ENCODE measurements around the gene DNAH11.
"Not testable (repeated sequence)": the region's sequence is repeated elsewhere in the genome, so short reads cannot be mapped to it uniquely, and the experiment has no call there.

Gene DNAH11

GRCh38 chr7:21782996-21783395 is 240.2 kb downstream of the DNAH11 start:
- no peak for DNase-seq

- DNase-seq, result no peak
These were observed 242.2 kb downstream of the DNAH11 start for GRCh38 chr7:21784989-21785388.

- no peak for DNase-seq
These were observed 263.0 kb downstream of the DNAH11 start for GRCh38 chr7:21805791-21806190.

- DNase-seq, result no peak
These were observed 263.5 kb downstream of the DNAH11 start for GRCh38 chr7:21806388-21806787.

GRCh38 chr7:21819048-21819447 is 276.2 kb downstream of the DNAH11 start:
- no peak for DNase-seq

DNA sequence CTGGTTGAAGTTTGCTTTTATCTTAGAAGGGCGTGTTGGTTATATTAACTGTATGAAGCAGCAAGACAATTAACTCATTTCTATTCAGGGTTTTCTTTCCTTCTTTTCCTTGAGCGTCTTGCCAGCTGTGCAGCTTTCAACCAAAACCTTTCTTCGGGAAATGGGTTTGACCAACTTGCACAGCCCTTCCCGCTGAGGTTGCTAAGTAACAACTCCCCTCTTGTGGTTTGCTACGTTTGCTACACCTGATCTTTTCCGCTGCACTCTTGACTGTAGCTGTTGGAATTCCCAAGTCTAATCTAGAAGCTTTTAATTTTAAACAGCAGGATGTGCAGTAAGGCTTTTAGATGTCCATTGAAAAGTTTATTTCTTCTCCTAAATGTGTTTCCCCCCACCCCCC is 286.0 kb downstream of the DNAH11 start:
- no peak for DNase-seq

DNA sequence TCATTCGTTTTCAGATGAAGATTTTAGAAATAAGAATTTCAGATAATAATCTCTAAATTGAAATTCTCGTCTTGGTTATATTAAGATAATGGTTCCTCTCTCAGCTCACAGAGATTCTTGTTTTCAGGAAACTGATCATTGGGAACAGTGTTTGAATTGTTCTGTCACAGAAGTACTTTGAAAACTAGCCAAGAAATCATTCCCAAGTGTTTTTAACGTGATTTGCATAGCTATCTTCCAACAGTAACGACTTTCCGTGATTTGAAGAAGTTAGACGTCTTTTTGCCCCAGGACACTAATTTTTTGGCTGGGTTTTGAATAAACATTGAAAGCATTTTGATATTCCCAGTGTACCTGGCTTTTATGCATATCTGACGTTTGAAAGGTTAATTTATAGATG is 286.9 kb downstream of the DNAH11 start:
- no peak for DNase-seq

- no peak for DNase-seq
These were observed 301.9 kb downstream of the DNAH11 start for GRCh38 chr7:21844742-21845141.

DNA sequence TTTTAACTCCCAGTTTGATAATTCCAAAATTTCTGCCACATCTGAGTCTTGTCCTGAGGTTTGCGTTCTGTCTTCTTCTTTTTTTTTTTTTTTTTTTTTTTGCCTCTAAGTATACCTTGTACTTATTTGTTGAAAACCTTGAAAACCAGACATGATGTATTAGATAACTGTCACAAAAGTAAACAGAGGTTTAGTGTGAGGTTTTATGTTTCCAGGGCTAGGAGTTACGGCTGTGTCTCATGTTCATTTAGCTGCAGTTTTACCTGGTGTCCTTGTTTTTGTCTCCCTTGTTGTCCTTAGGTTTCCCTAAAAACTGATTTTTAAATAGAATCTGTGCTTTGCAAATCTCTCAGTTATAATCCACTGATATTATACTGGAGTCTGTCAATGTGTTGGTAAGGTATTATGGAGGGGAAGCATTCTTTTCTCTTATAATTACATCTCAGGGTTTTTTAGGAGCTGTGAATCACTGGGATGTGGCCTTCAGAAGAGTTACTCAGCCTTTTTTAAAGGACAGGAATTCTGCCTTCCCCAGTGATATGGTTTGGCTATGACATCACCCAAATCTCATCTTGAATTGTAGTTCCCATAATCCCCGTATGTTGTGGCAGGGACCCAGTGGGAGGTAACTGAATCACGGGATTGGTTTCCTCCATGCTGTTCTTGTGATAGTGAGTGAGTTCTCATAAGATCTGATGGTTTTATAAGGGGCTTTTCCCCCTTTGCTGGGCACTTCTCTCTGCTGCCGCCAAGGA is 307.9 kb downstream of the DNAH11 start:
- DNase-seq, result no peak

DNA sequence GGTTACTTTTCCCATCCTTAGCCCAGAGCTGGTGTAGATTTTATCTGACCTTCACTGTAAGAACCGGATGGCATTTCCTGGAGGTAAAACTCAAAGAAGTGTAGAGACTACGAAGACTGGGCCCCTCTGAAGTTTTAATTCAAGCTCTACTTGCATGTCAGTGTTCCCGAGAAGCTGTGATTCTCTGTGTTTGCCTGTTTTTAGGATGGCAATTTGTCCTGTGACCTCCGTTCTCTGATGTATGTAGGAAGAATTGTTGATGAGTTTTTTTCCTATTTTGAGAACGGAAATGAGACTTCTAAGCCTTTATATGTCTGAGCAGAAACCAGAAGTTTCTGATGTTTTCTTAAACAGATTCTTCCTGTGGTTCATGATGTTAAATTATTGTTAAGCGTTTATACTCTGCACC is 308.7 kb downstream of the DNAH11 start:
- DNase-seq, result no peak

DNA sequence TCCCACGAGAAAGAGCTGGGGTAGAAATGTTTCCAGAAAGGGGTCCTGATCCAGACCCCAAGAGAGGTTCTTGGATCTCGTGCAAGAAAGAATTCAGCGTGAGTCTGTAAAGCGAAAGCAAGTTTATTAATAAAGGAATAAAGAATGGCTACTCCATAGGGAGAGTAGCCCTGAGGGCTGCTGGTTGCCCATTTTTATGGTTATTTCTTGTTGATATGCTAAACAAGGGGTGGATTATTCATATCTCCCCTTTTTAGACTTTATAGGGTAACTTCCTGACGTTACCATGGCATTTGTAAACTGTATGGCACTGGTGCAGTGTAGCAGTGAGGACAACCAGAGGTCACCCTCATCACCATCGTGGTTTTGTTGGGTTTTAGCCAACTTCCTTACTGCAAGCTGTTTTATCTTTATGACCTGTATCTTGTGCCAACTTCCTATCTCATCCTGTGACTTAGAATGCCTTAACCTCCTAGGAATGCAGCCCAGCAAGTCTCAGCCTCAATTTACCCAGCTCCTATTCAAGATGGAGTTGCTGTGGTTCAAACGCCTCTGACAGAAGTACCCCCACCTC is 322.9 kb downstream of the DNAH11 start:
- not testable (repeated sequence) for DNase-seq

GRCh38 chr7:21866731-21867130 is 323.9 kb downstream of the DNAH11 start:
- DNase-seq, result no peak

DNA sequence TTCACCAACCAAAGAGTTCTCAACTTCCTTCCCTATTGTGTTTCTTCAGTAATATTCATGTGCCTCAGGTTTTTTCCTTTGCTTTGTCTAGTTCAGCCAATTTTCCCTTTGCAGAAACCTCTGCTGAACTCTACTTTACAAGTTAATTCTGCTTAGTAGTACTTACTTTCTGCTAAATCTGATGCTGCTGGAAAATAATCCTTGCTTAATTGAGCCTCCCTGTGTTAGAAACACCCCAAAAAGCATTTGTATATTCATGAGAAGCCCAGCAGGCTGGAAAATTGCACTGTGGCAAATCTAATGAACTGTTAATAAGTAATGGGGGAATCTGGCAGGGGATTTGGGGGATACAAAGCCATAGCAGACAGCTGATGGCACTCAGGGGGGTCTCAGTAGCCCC is 324.4 kb downstream of the DNAH11 start:
- DNase-seq, result no peak

DNA sequence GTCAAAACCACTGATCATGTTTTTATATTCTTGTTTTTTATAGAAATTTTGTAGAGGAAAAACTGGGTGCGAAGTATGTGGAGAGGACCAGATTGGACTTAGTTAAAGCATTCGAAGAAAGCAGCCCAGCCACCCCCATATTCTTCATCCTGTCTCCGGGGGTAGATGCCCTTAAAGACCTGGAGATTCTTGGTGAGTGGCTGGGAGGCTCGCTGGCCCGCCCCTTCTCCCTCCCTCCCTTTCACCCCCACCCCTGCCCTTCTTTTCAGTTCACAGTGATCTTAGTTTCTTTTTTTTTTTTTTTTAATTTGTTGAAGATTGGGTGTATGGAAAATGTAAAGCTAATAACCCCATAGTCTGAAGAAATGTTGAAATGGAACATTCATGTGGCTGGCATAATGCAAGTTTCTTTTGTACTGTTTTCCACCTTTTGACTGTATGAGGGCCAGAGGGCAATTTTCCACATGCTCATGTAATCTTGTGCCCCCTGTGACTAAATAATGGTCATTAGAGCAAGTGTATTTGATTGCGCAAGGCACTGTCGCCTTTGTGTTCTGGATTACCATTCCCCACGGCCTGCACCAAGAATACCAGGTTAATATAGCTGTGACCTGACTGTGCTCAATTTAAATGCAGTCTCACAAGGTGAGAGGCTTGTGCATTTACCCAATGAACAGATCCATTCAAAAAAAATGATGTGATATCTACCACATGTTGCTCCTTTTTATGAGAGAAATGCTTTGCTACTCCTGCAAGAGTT is 325.2 kb downstream of the DNAH11 start:
- DNase-seq, result no peak

DNA sequence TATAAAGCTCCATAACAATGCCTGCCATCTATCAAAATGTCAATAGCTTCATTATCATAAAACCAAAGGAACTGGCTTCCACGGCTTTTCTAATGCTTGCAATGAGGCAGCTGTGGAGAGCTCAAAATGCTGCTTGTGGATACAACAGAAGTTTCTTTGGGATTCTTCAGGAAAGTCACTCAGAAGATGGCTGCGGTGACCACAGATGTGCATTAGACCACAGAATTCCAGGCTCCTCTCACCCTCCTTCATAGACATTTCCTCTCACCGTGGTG is 325.7 kb downstream of the DNAH11 start:
- no peak for DNase-seq

- no peak for DNase-seq
These were observed 327.1 kb downstream of the DNAH11 start for GRCh38 chr7:21869785-21870402.

GRCh38 chr7:21883069-21883468 is 340.2 kb downstream of the DNAH11 start:
- no peak for DNase-seq

GRCh38 chr7:21883501-21883900 is 340.7 kb downstream of the DNAH11 start:
- not testable (repeated sequence) for DNase-seq

DNA sequence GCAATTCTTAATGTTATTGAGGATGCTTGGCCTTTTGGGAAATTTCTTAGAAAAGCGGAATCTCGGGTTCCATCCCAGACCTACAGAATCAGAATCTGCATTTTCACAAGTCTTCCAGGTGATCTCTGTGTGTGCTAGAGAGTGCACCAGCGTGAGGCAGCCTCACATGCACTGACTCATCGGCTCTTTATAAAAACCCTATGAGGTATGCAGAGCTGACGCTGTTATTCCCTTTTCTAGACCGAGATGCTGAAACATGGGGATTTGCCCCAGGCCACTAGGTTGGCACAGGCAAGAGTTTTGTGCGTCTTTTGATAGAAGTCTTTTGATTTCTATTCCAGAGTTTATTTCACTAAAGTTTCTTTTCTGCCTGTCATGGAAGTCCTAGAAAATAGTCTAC is 341.7 kb downstream of the DNAH11 start:
- DNase-seq, result no peak

DNA sequence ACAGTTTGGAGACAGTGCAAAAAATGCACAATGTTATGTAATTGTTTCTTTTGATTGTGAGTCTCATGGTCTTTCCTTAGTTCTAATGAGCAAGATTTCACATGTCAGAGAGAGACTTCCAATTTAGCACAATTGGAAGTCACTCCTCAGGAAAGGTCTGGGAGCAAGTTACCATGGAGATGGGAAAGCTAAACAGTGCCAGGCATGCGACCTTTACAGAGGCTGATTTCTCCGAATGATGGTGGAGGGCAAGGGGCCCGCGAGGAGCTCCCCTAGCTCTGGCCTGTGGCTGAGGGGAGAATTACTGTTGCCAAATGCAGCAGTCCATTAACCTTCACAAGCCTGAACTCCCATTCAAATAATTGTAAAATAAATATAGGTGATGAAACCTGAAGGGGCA is 343.6 kb downstream of the DNAH11 start:
- DNase-seq, result no peak

DNA sequence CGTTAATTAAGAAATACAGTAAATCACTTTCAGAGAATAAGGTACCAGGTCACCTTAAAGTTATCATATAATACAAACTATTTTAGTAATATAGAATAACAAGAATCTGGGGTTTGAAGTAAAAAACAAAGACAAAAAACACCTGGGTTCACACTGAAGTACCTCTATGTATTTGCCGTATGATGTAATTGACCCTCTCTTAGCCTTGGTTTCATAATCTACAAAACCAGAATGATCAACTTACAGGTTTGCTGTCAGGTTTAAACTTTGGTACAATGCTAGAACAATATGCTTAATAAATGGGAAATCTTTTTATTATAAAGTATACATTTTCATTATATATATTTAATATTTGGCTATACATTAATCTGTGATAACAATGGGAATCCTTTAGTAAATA is 344.5 kb downstream of the DNAH11 start:
- no peak for DNase-seq

GRCh38 chr7:21887779-21888178 is 344.9 kb downstream of the DNAH11 start:
- no peak for DNase-seq

GRCh38 chr7:21891291-21891690 is 348.5 kb downstream of the DNAH11 start:
- no peak for DNase-seq

- no peak for DNase-seq
These were observed 350.6 kb downstream of the DNAH11 start for GRCh38 chr7:21893401-21893800.

All from NCI-H446 treated with DMSO at 0.1 percent for 48 hours (cell line).